HL-60/S4 treated with retinoic acid at 250 ng/mL for 4 days and 3 days (cell line): ENCODE data around the gene TNFRSF1A.
"Not testable (repeated sequence)": the region's sequence is repeated elsewhere in the genome, so short reads cannot be mapped to it uniquely, and the experiment has no call there.

Experiments used
- in situ Hi-C: fragments of 300-500 bp; cut with MboI; formaldehyde crosslinking; loops from 2 replicates; pipeline ENCODE4 v1.7.0; 2022; ENCODE audit warnings: low sequenced_read_pairs

The TNFRSF1A gene

DNA sequence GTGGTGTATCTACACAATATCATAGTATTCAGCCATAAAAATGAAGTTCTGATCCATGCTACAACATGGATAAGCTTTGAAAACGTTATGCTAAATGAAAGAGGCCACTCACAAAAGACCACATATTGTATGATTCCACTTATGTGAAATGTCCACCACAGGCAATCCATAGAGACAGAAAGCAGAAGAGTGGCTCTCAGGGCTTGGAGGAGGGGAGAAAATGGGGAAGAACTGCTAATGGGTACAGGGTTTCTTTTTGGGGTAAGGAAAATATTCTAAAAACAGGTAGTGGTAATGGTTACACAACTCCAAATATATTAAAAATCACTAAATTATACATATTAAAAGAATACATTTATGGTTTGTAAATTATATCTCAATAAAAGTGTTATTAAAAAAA lies 17.0 kb upstream of the TNFRSF1A start:
- in situ Hi-C loops: no loop called here

DNA sequence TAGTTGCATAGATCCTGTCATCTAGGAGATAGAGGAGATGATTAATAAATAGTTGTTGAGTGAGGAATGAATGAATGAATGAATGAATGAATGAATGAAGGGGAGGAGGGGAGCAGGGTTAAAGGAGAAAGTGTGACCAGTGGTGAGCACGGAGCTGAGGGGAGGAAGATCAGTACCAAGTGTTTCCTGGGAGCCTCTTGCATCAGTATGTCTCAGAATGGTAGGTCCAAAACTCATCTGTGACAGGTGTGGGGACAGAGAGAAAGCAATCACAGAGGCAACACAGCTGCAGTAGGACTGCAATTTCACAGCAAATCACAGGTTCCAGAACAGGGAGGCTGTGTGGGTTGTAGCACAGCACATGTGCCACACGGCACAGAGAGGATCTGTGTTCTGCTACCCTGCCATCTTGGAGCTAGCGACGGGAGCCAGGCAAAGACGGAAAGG lies 14.5 kb upstream of the TNFRSF1A start:
- in situ Hi-C loops: no loop called here

DNA sequence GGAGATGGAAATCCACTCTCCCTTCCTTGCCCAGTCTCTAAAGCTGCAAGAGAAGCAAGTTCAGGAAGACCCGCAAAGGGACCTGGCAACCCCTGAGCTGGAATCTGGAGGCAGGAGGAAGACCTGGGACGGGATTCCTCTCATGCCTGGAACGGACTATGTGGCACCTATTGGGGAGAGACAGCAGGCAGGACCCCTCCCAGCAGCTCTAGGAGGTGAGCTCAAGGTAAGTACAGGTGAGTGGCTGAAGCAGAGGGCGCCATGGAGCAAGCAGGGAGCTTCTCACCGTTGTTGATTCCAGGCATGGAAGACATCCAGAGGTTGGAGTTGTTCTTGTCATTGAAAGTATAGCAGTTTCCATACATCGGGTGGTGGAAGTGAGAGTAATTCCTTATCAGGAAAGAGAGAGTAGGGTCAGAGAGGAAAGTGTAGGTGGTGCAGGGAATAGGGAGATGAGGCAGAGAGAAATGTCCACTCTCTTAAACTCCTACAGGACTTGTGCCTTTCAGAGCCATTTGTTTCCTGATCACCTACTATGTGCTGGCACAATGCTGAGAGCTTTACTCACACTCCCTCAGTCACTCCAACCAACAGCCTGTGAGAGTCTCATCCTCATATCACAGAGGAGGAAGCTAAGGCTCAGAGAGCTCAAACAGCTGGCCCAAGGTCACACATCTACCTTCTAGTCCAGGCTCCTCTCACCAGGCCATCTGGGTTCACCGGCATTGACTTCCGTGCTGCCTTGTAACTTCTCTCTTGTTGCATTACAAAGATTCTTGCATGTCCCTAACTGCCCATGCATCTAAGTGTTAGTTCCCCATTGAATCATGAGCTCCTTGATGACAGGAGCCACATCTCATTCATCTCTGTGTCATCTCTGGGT lies 13.9 kb upstream of the TNFRSF1A start:
- in situ Hi-C loops: no loop called here

DNA sequence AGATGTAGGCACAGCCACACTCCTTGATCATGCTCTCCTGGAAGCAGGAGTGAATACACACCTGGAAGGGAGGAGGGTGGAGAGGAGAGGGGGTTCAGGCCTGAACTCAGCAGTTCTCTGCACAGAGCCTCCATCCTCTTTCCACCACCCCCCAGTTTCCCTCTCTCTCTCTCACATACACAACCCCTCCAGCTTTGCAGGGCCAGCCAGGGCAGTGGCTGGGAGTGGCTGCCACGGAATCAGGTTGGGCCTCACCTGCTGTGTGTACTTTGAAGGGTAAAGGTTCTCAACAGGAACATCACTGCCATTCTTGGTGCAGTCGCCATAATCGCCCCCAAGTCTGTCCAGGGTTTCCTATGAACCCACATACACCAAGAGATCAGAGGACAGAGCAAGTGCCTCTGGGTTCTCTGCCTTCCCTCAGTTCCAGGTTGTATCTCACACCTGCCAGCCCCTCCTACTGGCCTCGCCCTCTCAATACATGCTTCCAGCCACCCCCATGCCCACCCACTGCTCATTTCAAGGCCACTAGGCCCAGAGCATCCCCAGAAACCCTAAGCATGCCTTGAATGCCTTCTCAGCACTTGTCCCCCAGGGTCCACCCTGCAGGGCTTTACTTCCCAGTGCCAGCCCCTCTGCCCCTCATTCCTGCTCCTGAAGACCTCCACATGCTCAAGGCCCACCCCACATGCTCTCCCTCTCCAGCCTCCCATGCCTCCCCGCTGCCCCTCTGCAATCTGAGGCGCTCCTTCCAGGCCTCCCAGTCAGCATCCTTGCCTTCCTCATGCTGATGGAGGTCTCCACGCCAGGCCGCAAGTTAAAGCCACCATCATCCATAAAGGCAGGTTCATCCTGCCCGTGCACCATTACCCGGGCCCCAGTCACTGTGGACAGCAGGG lies 12.9 kb upstream of the TNFRSF1A start:
- in situ Hi-C loops: no loop called here

DNA sequence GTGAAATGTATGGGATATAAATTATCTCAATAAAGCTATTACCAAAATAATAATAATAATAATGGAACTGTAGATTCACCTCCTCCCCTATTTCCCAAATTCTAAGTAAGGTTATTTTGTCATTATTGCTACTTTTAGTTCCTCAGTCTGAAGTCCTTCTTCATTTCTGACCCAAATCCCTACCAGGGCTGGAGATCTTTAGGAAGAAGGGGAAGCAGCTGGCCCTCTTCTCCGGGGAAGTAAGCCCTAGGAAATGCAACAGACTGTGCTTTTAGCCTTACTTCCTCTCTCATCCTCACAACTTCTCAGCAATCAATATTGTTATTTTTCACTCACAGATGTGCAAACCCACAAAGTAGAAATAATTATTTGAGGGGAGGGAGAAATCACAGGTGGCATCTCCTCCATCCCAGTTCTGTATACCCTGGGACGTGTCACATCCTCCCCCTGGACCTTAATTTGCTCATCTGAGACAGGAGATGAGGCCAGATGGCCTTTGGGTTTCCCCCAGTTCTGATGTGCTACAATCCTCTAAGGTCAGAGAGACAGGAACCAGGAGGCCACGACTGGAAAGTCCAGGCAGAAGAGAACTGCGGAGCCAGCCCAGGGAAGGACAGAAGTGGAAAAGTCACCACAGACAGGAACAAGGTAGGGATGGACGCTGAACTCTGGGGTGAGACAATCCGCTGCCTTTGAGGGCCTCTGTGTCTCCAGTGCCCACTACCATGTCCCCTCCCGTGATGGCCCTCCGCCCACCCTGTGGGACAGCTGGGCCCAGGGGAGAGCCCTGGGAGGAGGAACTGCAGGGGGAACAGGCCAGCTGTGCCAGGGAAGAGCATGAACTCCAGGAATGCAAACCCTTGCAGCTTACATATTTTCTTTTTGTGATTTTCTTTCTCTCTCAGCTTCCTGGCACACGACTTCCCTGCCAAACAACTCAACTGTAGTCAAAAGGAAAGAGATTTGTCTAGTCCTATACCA lies 10.6 kb upstream of the TNFRSF1A start:
- in situ Hi-C loops: no loop called here

DNA sequence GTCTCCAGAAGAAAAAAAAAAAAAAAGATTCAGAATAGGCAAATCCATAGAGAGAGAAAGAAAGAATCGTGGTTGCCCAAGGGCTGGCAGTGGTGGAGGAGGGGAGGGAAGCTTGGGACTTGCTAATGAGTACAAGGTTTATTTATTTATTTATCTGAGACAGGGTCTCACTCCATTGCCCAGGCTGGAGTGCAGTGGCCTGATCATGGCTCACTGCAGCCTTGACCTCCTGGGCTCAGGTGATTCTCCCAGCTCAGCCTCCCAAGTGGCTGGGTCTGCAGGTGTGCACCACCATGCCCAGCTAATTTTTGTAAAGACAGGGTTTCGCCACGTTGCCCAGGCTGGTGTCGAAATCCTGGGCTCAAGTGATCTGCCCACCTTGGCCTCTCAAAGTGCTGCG lies 9.7 kb upstream of the TNFRSF1A start:
- in situ Hi-C loops: no loop called here

DNA sequence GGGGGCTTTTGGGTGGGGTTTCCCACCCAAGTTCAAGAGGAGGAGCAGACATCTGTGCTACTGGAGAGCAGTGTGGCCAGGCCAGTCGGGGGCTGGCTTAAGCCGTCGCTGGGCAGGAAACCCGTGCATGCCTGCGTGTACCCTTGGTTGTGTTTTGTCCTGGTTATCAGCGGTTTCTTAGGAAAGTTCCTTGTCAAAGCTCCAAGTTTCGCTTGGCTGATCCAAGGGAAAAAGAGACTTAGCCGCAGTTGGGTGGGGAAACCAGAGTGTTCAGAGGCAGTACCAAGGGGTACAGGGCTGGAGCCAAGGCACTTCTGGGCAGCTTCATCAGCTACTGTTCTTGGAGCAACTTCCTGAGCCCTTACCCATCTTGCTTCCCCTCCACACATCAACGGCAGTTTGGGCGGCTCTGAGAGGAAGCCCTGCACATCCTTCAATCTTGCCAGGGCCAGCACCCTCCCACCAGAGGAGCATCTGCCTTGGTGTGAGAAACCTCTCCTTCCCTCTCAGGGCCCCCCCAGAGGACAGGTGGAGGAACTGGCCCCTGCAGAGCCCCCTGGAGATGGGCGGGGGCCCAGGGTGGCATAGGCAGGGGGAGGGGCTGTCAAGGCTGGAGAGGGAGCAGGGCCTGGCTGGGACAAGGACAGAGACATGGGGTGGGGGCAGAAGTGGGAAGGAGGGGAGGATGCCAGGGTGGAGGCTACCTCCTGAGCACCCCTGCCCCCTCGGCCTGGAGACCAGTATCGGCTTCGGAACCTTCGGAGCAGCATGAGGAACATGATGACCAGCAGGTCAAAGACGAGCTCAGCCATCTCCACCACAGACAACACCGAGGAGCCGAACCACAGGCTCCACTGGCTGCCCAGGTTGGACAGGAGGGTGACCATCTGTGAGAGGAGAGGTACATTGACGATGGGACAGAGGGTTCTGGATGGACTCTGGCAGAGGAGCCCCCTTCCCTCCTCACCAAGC lies 5.8 kb upstream of the TNFRSF1A start:
- in situ Hi-C loops: no loop called here

DNA sequence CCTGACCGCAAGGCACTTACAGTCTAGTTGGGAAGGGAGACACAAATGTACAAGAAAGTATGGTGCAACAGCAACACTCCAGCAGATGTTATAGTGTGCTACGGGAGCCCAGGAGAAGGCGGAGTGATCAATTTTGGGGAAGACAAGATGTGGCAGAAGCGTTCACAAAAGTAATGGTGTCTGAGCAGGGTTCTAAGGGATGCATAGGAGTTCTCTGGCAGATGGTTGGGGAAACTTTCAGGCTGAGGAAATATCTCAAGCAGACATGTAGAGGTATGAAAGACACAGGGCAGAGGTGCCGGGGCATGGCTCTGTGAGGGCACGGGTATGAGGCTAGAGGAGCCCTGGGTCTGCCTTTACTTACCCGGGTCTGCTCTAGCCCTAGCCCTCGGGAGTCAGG lies 5.1 kb upstream of the TNFRSF1A start:
- in situ Hi-C loops: no loop called here

DNA sequence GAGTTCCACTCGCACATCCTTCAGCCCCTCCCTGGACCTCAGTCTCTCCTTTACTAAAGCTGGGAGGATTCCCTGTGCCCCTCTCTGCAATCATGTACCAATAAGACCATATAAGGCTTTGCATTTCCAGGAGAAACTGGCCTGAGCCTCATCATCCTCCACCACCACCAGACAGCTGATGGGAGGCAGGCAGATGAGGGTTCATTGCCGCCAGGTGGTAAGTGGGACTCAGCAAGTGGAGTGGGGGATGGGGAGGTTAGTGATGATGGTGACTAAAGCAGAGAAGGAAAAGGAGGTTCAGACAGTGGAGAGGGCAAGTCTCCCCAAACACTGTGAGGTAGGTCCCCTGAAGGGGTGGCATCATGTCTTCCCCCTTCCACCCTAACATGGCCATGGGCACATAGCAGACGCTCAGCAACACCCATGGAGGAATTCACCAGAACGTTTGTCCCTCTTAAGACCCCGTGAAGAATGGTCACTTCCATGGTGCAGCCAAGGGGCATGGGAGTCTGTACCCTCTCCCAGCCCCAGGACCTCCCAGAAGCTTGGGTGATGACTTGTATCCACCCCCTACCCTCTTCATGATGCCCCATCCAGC lies 4.5 kb upstream of the TNFRSF1A start:
- in situ Hi-C loops: no loop called here

DNA sequence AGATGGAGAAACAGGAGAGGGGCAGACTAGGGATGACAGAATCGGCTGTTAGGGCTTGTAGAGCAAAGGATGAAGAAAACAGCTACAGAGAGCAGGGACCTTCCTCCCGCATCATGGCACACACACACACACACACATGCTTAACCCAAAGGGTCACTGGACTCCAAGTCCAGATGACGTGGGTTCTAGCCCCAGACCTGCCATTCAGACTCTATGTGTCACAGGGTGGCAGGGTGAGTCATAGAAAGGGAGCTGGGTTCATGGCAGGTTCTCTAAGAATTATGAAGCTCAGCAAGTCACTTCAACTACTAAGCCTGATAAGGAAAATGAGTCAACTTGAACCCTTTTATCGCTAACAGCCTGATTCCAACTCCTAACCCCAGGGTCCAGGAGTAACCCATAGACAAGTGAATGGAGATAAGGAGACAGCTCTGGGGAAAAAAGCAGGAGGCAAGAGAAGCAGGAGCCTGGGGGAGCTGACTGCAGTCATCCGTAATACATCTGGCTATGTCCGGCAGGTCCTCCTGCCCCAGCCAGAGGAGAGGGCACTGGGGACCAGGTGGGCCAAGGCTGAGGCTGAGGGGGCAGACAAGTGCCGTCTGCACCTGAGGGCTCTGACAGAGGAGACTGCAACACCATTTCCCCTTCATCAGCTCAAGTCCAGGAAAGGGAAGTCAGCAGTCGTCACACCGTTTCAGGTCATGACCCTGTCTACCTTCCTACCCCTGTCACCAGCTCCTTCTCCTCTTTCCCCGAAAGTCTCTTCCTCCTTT lies 3.6 kb upstream of the TNFRSF1A start:
- in situ Hi-C loops: no loop called here

DNA sequence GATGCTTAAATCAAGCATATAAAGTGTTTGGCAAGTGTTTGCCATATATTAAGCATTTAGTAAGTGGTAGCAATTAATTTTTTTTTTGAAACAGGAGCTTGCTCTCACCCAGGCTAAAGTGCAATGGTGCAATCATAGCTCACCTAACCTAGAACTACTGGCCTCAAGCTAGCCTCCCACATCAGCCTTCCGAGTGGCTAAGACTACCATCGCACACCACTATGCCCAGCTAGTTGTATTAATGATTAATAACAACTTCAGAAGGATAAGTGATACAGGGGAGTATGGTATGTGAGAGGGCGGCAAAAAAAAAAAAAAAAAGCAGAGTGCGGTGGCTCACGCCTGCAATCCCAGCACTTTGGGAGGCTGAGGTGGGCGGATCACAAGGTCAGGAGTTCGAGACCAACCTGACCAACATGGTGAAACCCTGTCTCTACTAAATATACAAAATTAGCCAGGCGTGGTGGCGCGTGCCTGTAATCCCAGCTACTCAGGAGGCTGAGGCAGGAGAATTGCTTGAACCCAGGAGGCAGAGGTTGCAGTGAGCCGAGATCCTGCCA lies 2.3 kb upstream of the TNFRSF1A start:
- in situ Hi-C loops: not testable (repeated sequence)

DNA sequence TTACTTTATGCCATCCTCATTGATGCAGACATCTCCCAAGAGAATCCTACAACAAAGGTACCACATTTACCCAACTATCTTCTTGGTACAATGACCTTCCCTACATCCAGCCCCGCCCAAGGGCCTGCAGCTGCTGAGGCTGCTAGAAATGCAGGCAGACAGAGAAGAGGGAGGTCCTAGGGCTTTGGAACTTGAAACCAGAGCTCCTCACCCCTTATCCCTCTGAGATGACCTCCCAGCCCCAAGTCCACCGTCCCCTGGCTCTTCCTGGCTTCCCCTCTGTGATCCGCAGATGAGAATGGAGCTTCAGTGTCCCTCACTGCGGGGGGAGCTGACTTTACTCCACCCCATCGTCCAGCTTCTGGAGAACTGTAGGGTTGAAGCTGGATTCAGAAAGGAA lies 1.6 kb upstream of the TNFRSF1A start:
- in situ Hi-C loops: no loop called here

DNA sequence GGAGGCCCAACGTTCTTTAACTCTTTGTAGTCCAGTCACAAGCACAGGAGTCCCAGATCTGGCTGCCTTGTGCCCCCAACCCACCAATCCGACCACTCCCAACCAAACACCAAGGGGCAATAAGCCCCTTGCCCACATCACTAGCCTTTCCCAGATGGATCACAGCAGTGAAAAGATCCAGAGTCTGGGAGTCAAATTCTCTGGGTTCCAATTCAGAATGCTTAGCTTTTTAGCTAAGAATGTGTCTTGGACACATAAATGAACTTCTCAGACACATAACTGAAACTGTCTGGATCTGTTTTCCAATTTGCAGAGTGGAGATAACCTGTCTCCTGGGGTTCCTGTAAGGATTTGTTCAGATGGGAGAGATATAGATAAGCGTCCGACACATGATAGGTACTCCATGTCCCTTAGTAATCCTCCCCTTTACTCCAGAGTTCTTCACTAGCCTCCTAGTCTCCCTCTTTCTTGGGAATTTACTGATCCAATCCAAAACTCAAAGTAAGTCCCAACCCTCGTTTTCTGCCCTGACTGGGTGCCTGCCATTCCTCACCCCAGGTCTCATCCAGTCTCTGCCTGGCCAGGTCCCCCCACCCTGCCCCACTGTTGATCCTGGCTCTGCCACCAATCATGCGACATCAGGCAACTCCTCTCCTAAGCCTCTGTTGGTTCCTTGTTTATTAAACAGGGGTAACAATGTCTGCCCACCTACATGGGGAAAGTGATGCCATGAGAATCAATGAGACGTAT lies 439 bp upstream of the TNFRSF1A start:
- in situ Hi-C loops: no loop called here

DNA sequence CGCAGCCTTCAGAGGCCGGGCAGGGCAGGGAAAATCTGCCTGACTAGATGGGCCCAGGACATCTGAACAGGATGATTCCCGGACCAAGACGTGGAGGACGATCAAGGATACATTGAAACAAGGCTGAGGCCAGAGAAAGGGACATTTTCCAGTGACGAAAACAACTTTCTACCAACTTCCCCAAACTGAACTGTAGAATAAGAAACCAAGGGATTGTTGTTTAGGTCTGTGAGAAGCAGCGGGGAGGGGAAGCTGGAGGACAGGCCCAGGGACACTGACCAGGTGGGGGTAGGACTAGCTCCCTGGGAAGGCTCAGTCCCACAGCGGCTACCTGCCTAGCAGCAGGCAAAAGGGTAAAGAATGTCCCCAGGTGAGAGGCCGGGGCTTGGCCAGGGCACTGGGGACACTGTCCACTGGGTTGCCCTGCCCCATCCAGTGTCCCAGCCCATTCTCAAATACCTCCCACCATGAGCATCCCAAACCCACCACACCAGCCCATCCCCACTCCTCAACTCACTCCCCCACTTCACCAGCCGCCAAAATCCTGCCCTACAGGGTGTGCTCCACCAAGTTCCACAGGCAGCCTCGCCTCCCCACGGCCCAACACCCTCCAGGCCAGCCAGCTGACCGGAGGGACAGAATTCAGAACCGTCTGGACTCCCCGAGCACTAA lies 995 bp downstream of the TNFRSF1A start:
- in situ Hi-C loops: no loop called here

DNA sequence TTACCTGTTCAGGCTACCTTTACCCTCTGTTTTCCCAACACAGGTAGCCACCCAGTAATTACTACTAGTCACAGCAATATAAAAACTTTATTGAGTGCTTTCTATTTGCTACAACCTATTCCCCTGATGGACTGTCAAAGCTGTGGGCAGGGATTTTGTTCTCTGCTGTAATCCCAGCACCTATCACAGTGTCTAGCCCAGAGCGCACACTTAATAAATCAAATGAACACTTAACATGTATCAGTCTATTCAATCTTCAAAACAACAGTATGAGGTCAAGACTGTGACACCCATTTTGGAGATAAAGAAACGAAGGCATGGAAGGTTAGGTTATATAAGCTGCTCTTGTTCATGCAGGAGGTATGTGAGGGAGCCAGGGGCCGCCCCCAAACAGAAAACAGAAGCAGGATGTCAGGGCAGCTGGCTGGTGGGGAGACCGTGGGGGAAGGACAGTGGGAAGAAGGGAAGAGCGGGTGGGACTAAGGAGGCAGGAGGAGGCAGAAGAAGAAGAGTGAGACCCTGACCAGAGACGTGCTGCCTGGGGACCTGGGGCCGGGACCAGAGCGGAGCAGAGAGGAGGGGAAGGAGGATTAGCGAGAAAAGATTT lies 1.7 kb downstream of the TNFRSF1A start:
- in situ Hi-C loops: no loop called here

DNA sequence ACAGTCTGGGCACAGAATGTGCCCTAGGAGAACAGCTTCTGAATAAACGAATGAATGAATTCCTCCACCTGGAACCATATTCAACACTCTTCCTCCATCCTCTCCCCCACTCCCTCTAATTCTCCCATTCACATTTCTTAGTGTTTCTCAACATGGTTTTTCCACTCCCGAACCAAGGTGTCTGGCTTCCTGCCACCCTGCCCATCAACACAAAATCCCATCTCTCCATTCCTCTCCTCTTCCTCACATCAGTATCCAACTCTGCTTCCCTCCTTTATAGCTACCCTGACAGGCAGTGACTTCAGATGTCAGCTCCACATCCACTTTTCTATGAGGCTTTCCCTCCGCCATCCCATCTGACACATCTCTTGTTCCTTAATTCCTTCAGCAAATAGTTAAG lies 2.9 kb downstream of the TNFRSF1A start:
- in situ Hi-C loops: no loop called here
